Progenitor cell of endocrine pancreas (in vitro differentiated cells): ENCODE data around the gene GAGE13. TPM values are rescaled to one million over a fixed set of nuclear protein-coding genes. Genes with fewer than 3 reads are reported as not detected.
"Not testable (repeated sequence)": the region's sequence is repeated elsewhere in the genome, so short reads cannot be mapped to it uniquely, and the experiment has no call there.

ENCODE experiments used
- DNase-seq: peaks from one replicate; pipeline ENCODE4 v3.0.0; 2021; ENCODE audit warnings: low spot score; ENCODE audit not compliant: unreplicated experiment
- H3K27ac Mint-ChIP-seq: 2 replicates; pipeline ENCODE4 v1.8.0; 2021; ENCODE audit warnings: mild to moderate bottlenecking, moderate library complexity, mixed read lengths
- H3K27me3 Mint-ChIP-seq: 2 replicates; pipeline ENCODE4 v1.8.0; 2021; ENCODE audit warnings: mixed read lengths
- H3K36me3 Mint-ChIP-seq: 2 replicates; pipeline ENCODE4 v1.8.0; 2022; ENCODE audit warnings: mixed read lengths; ENCODE audit not compliant: insufficient read depth
- H3K4me1 Mint-ChIP-seq: 2 replicates; pipeline ENCODE4 v1.8.0; 2021; ENCODE audit warnings: low read depth, mixed read lengths
- H3K4me3 Mint-ChIP-seq: 2 replicates; pipeline ENCODE4 v1.8.0; 2021; ENCODE audit warnings: low read depth, mild to moderate bottlenecking, moderate library complexity, mixed read lengths
- H3K9me3 Mint-ChIP-seq: 2 replicates; pipeline ENCODE4 v1.8.0; 2021; ENCODE audit warnings: low read depth, mixed read lengths
- CTCF ChIP-seq: fragments of 200-600 bp; sonication (generic); IDR thresholded peaks from one replicate; pipeline ENCODE4 v1.5.0; 2021; ENCODE audit warnings: antibody characterized with exemption, mild to moderate bottlenecking; ENCODE audit not compliant: unreplicated experiment
- long read RNA-seq: library from polyadenylated mRNA; unstranded; transcript quantifications from one replicate; pipeline ENCODE4 v2.0.0, GENCODE V29; 2020
- total RNA-seq: library from RNA; stranded (reverse); gene quantifications from 2 replicates; pipeline ENCODE4 v1.2.1, GENCODE V29; 2021

The GAGE13 gene
- not detected in 2 replicates for total RNA-seq
- long read RNA-seq = 0 reads

- H3K27ac Mint-ChIP-seq, H3K4me3 Mint-ChIP-seq, H3K9me3 Mint-ChIP-seq, H3K27me3 Mint-ChIP-seq, DNase-seq, H3K4me1 Mint-ChIP-seq, H3K36me3 Mint-ChIP-seq: not testable (repeated sequence)
These were observed at the start of gene GAGE13 for GRCh38 chrX:49331282-49331681. Gene GAGE13 (plus strand): TSS chrX:49331582. CDS start chrX:49332738, 1,156 bp downstream.

DNA sequence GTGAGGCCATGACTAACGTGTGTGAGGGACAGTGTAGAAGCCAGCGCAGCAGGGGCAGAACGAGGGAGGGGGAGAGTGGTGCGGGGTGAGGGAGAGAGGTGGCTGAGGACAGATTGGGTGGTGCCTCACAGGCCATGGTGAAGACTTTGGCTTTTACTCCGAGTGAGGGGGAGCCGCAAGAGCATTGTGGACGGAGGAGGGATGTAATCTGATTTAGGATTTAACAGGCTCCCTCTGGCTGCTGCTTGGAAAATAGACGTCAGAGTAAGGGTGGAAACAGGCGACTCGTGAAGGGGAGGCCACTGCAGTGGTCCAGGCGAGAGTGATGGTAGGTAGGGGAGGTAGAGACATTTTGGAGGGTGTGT, 48.8 kb upstream of the GAGE13 start:
- no peak for DNase-seq
- no peak overlapping the region for H3K27ac Mint-ChIP-seq
- TF ChIP-seq CTCF = no peak
- peaks cover 8% of the 10 kb centered on the region for H3K4me1 Mint-ChIP-seq
- no peaks in the 10 kb centered on the region for H3K27me3 Mint-ChIP-seq
- peaks cover 5% of the 10 kb centered on the region for H3K9me3 Mint-ChIP-seq
- H3K36me3 Mint-ChIP-seq = peaks cover 1% of the 10 kb centered on the region
- H3K4me3 Mint-ChIP-seq = no peak overlapping the region

- H3K4me3 Mint-ChIP-seq = no peak overlapping the region
- peaks cover 8% of the 10 kb centered on the region for H3K9me3 Mint-ChIP-seq
- TF ChIP-seq CTCF = no peak
- H3K36me3 Mint-ChIP-seq = peaks cover 1% of the 10 kb centered on the region
- no peak for DNase-seq
- no peaks in the 10 kb centered on the region for H3K4me1 Mint-ChIP-seq
- no peaks in the 10 kb centered on the region for H3K27me3 Mint-ChIP-seq
- no peak overlapping the region for H3K27ac Mint-ChIP-seq
These were observed 47.2 kb upstream of the GAGE13 start for GRCh38 chrX:49284212-49284611.

GRCh38 chrX:49286136-49286535, 45.2 kb upstream of the GAGE13 start:
- no peak for DNase-seq
- Mint-ChIP-seq H3K36me3 (peaks cover 1% of the 10 kb centered on the region), H3K4me3 (no peak overlapping the region), H3K4me1 (no peaks in the 10 kb centered on the region), H3K27ac (no peak overlapping the region), H3K9me3 (peaks cover 6% of the 10 kb centered on the region), H3K27me3 (no peaks in the 10 kb centered on the region)
- TF ChIP-seq CTCF = no peak

GRCh38 chrX:49286581-49286980, 44.8 kb upstream of the GAGE13 start:
- H3K9me3 Mint-ChIP-seq = peaks cover 6% of the 10 kb centered on the region
- no peaks in the 10 kb centered on the region for H3K4me1 Mint-ChIP-seq
- no peaks in the 10 kb centered on the region for H3K27me3 Mint-ChIP-seq
- TF ChIP-seq CTCF = no peak
- no peak overlapping the region for H3K27ac Mint-ChIP-seq
- H3K36me3 Mint-ChIP-seq = peaks cover 1% of the 10 kb centered on the region
- DNase-seq = no peak
- no peak overlapping the region for H3K4me3 Mint-ChIP-seq

- Mint-ChIP-seq H3K36me3 (no peaks in the 10 kb centered on the region), H3K9me3 (peaks cover 3% of the 10 kb centered on the region), H3K27me3 (peaks cover 3% of the 10 kb centered on the region), H3K4me3 (no peak overlapping the region), H3K27ac (no peak overlapping the region), H3K4me1 (peaks cover 2% of the 10 kb centered on the region)
- TF ChIP-seq CTCF = no peak
- DNase-seq = no peak
These were observed 43.7 kb upstream of the GAGE13 start for GRCh38 chrX:49287665-49288064.
